H1 (cell line): ENCODE data around the gene GP5. TPM values are rescaled to one million over a fixed set of nuclear protein-coding genes. Genes with fewer than 3 reads are reported as not detected.

Experiments
- CTCF ChIA-PET: fragments of 300-600 bp; sonication (Branson Sonifier 250); formaldehyde crosslinking; loops from one replicate; lab custom pipeline; 2021; ENCODE audit not compliant: partially characterized antibody; lab: Charles Lee
- POLR2A ChIA-PET: fragments of 300-600 bp; sonication (Branson Sonifier 250); formaldehyde crosslinking; loops from one replicate; lab custom pipeline; 2021; ENCODE audit warnings: inconsistent platforms; ENCODE audit not compliant: partially characterized antibody; lab: Charles Lee
- DNase-seq, 2 experiments: peaks; one replicate each; pipeline versions ENCODE4 v3.0.0 to v3.0.0-alpha.2; 2010 to 2022; ENCODE audit warnings: low spot score in 2 of 2, low read depth in 1 of 2, mixed read lengths in 1 of 2
- FAIRE-seq: peaks from 2 replicates; lab custom pipeline; 2011; peaks lifted over from hg19 to GRCh38; lab: Jason Lieb, UNC
- H2AFZ ChIP-seq: 2 replicates; pipeline ENCODE4 v1.8.1; 2012; ENCODE audit warnings: low read length, inconsistent platforms
- H2AK5ac ChIP-seq: 2 replicates; pipeline ENCODE4 v1.6.1; 2013; ENCODE audit warnings: low read depth, low read length
- H2BK120ac ChIP-seq: replicated peaks from 2 replicates; pipeline ENCODE3; 2013; ENCODE audit warnings: low read depth, low read length, inconsistent platforms
- H2BK12ac ChIP-seq: 2 replicates; pipeline ENCODE4 v1.6.1; 2013; ENCODE audit warnings: low read depth, low read length
- H2BK15ac ChIP-seq: 2 replicates; pipeline ENCODE4 v1.6.1; 2013; ENCODE audit warnings: low read length
- H2BK20ac ChIP-seq: 2 replicates; pipeline ENCODE4 v1.6.1; 2013; ENCODE audit warnings: low read length
- H2BK5ac ChIP-seq: 2 replicates; pipeline ENCODE4 v1.6.1; 2013; ENCODE audit warnings: low read depth, low read length
- H3K14ac ChIP-seq: 2 replicates; pipeline ENCODE4 v1.6.1; 2013; ENCODE audit warnings: inconsistent platforms; ENCODE audit not compliant: insufficient read length
- H3K18ac ChIP-seq: 2 replicates; pipeline ENCODE4 v1.6.1; 2013; ENCODE audit warnings: low read length; ENCODE audit errors: extremely low read depth
- H3K23ac ChIP-seq: 2 replicates; pipeline ENCODE4 v1.6.1; 2013; ENCODE audit warnings: inconsistent platforms; ENCODE audit not compliant: insufficient read length
- H3K23me2 ChIP-seq: 2 replicates; pipeline ENCODE4 v1.6.1; 2013; ENCODE audit warnings: low read depth, low read length
- H3K27ac ChIP-seq: 2 replicates; pipeline ENCODE4 v1.6.1; 2011; ENCODE audit warnings: low read depth, low read length, inconsistent platforms
- H3K27me3 ChIP-seq, 4 experiments: replicated peaks in 1 of 4; 1 replicate in 1 of 4; 2 replicates in 3 of 4; pipeline versions ENCODE4 v1.6.1 to v1.8.1; 2011 to 2013; ENCODE audit warnings: low read length in 3 of 4, mild to moderate bottlenecking in 3 of 4, inconsistent platforms in 2 of 4, mixed read lengths in 2 of 4, moderate library complexity in 1 of 4; ENCODE audit not compliant: control insufficient read depth in 3 of 4, insufficient read depth in 3 of 4; ENCODE audit errors: extremely low read depth in 1 of 4
- H3K36me3 ChIP-seq, 4 experiments: 2 replicates each; pipeline versions ENCODE4 v1.6.1 to v1.8.1; 2011 to 2013; ENCODE audit warnings: mild to moderate bottlenecking in 4 of 4, low read length in 3 of 4, moderate library complexity in 2 of 4, control low read depth in 1 of 4, inconsistent platforms in 1 of 4; ENCODE audit not compliant: insufficient read depth in 4 of 4, control insufficient read depth in 2 of 4
- H3K4ac ChIP-seq: replicated peaks from 2 replicates; pipeline ENCODE3; 2013; ENCODE audit warnings: low read length, low read depth, mixed read lengths, inconsistent platforms; ENCODE audit not compliant: insufficient read length
- H3K4me1 ChIP-seq, 4 experiments: replicated peaks in 1 of 4; 1 replicate in 1 of 4; 2 replicates in 3 of 4; pipeline versions ENCODE4 v1.6.1 to v1.8.1; 2011 to 2013; ENCODE audit warnings: low read length in 3 of 4, inconsistent platforms in 2 of 4, mixed read lengths in 1 of 4; ENCODE audit not compliant: insufficient read depth in 4 of 4, control insufficient read depth in 3 of 4
- H3K4me2 ChIP-seq, 2 experiments: 2 replicates each; pipeline versions ENCODE4 v1.6.1 to v1.8.1; 2011 to 2013; ENCODE audit warnings: low read depth in 2 of 2, low read length in 2 of 2, control low read depth in 1 of 2, inconsistent platforms in 1 of 2, mild to moderate bottlenecking in 1 of 2; ENCODE audit not compliant: insufficient read depth in 1 of 2
- H3K4me3 ChIP-seq, 4 experiments: fragments of 200-600, 300-600 bp in 1 of 4; sonication (generic), shearing (Covaris generic), sonication (Bioruptor Twin) in 1 of 4; 2 replicates each; pipeline versions ENCODE4 v1.5.1 to v1.8.1; 2011 to 2016; ENCODE audit warnings: low read length in 4 of 4, low read depth in 3 of 4, control low read depth in 2 of 4, inconsistent platforms in 2 of 4, mild to moderate bottlenecking in 2 of 4, mixed read lengths in 1 of 4, moderate library complexity in 1 of 4; ENCODE audit not compliant: insufficient read depth in 2 of 4; ENCODE audit errors: extremely low read depth in 1 of 4
- H3K56ac ChIP-seq: replicated peaks from 2 replicates; pipeline ENCODE3; 2013; ENCODE audit warnings: low read depth, mild to moderate bottlenecking, mixed read lengths, low read length, inconsistent platforms; ENCODE audit not compliant: insufficient read length
- H3K79me1 ChIP-seq: 2 replicates; pipeline ENCODE4 v1.6.1; 2013; ENCODE audit warnings: low read depth, low read length, control low read depth
- H3K79me2 ChIP-seq, 2 experiments: 2 replicates each; pipeline versions ENCODE4 v1.6.1 to v1.8.1; 2012 to 2013; ENCODE audit warnings: low read length in 2 of 2, mild to moderate bottlenecking in 2 of 2, inconsistent platforms in 1 of 2; ENCODE audit not compliant: insufficient read depth in 2 of 2, control insufficient read depth in 1 of 2
- H3K9ac ChIP-seq, 4 experiments: replicated peaks in 1 of 4; 1 replicate in 1 of 4; 2 replicates in 3 of 4; pipeline versions ENCODE4 v1.6.1 to v1.8.1; 2011 to 2013; ENCODE audit warnings: low read depth in 3 of 4, low read length in 3 of 4, control low read depth in 2 of 4, mild to moderate bottlenecking in 2 of 4, moderate library complexity in 2 of 4, inconsistent platforms in 1 of 4; ENCODE audit errors: extremely low read depth in 1 of 4
- H3K9me3 ChIP-seq, 2 experiments: 2 replicates each; pipeline versions ENCODE4 v1.6.1 to v1.8.1; 2012 to 2013; ENCODE audit warnings: mild to moderate bottlenecking in 2 of 2, moderate library complexity in 2 of 2, control low read depth in 1 of 2, inconsistent platforms in 1 of 2, low read depth in 1 of 2, low read length in 1 of 2, mixed read lengths in 1 of 2; ENCODE audit not compliant: insufficient read depth in 2 of 2
- H4K20me1 ChIP-seq, 2 experiments: replicated peaks in 1 of 2; 2 replicates each; pipeline versions ENCODE3 to v1.8.1; 2011 to 2013; ENCODE audit warnings: inconsistent platforms in 2 of 2, low read length in 2 of 2, mild to moderate bottlenecking in 1 of 2; ENCODE audit not compliant: insufficient read depth in 2 of 2, control insufficient read depth in 1 of 2
- H4K5ac ChIP-seq: 2 replicates; pipeline ENCODE4 v1.6.1; 2013; ENCODE audit warnings: low read length, low read depth, mixed read lengths, inconsistent platforms; ENCODE audit not compliant: insufficient read length
- H4K8ac ChIP-seq: 2 replicates; pipeline ENCODE4 v1.8.0; 2013; ENCODE audit warnings: mild to moderate bottlenecking, moderate library complexity, low read length, inconsistent platforms; ENCODE audit not compliant: insufficient read depth; ENCODE audit errors: extremely low read depth
- H4K91ac ChIP-seq: replicated peaks from 2 replicates; pipeline ENCODE3; 2013; ENCODE audit warnings: low read length, mixed read lengths, inconsistent platforms; ENCODE audit not compliant: insufficient read length
- POLR2AphosphoS5 ChIP-seq: IDR thresholded peaks from 2 replicates; pipeline ENCODE4 v1.6.1; 2011; ENCODE audit warnings: low read depth, low read length
- SAP30 ChIP-seq: fragments of 300-600 bp; sonication (generic); IDR thresholded peaks from 2 replicates; pipeline ENCODE4 v1.7.1; 2012; ENCODE audit warnings: low read length, moderate library complexity, mild to moderate bottlenecking, inconsistent platforms; ENCODE audit not compliant: insufficient read depth, insufficient replicate concordance
- WGBS, 2 experiments: shearing (Covaris generic) in 1 of 2; methylation state at CpG; one replicate each; pipeline versions ENCODE4 v1.1.6 to v1.1.7; 2013 to 2015; ENCODE audit warnings: low lambda C conversion rate in 2 of 2, mixed read lengths in 2 of 2, inconsistent platforms in 1 of 2, low coverage in 1 of 2, missing lambda C conversion rate in 1 of 2; ENCODE audit not compliant: insufficient replicate concordance in 2 of 2, insufficient coverage in 1 of 2, insufficient read length in 1 of 2; ENCODE audit errors: extremely low coverage in 1 of 2, missing lambda C conversion rate in 1 of 2; 5-methylcytosine and 5-hydroxymethylcytosine counted together
- polyA plus RNA-seq, 7 experiments: library from polyadenylated mRNA; depleted of rRNA in 3 of 7; stranded (reverse) in 5 of 7; unstranded in 2 of 7; fragments of >200 nt in 5 of 7; fragments of 200-250 nt in 2 of 7; gene quantifications; 1 replicate in 5 of 7; 2 replicates in 1 of 7; 4 replicates in 1 of 7; pipeline versions ENCODE4 v1.2.1 to v1.2.3, GENCODE V29; 2011 to 2013; ENCODE audit warnings: missing spikeins in 2 of 7, mixed read lengths in 2 of 7
- total RNA-seq: library from RNA; stranded (reverse); fragmentation: NEBNext Ultra II Directional; extraction: Animal tissue kit (Norgen Biotek cat#: 25700); gene quantifications from 2 replicates; pipeline ENCODE4 v1.2.1, GENCODE V29; 2021

The GP5 gene
- total and polyA plus RNA-seq, 2 of the 8 experiments (the other 6 are each of a cell fraction or from before 2014, with no cell fraction given): 0.13 to 0.14 TPM

DNA sequence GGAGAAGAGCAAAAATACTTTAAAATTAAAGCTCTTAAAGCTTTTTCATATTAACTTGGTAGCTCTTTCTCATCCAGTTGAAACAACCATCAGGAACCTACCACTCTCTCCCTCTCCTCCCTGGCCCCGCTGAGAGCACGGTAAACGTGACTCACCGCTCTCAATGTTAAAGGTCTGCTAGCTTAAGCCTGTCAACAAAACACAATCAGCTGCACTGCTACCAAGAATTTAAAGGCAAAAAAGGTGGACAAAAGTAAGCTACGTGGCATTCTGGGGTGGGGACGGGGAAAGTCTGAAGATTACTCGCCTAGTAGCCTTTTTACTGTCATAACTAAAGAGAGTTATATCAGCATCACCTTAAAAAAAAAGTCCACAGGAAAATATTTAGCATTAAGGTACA lies 8.4 kb upstream of the GP5 start:
- no peak overlapping the region for H3K27ac ChIP-seq
- no peak for FAIRE-seq
- WGBS, 2 experiments: 93% methylated on average over 7 of the region's 7 CpGs; no CpG with 5 or more reads in 1 of the 2 experiments

More for the DNA sequence above, 8.4 kb upstream of the GP5 start:
- Histone ChIP-seq H3K14ac (no peak overlapping the region), H2BK20ac (no peak overlapping the region), H4K8ac (no peak overlapping the region), H3K27me3 (no peaks in the 10 kb centered on the region), H3K4me2 (no peak overlapping the region), H3K79me2 (no peaks in the 10 kb centered on the region), H3K9me3 (no peaks in the 10 kb centered on the region), H3K4me3 (no peak overlapping the region), H3K23ac (no peak overlapping the region), H2BK120ac (no peak overlapping the region), H3K36me3 (peaks cover 0 to 12% (median 2%) of the 10 kb centered on the region in 4 experiments; a peak in 5 of 8 replicates), H3K4ac (no peak overlapping the region), H3K4me1 (no peaks in the 10 kb centered on the region)
- DNase-seq: no peak
- POLR2A ChIA-PET: interaction anchor here (1.7 to 1.8 kb wide), 2 partner anchors 9 to 68 kb away, joined by 3 to 5 read pairs; partner anchors contain the start of gene GP5
- no peak for TF ChIP-seq POLR2AphosphoS5
- TF ChIP-seq SAP30: no peak
- TF ChIP-seq, all 59 proteins: peak for 0
- Histone ChIP-seq H2BK15ac (no peak overlapping the region), H3K18ac (no peak overlapping the region), H4K91ac (no peak overlapping the region), H3K9ac (no peak overlapping the region), H2AK5ac (no peak overlapping the region), H4K20me1 (no peaks in the 10 kb centered on the region), H3K56ac (no peak overlapping the region), H2BK12ac (no peak overlapping the region), H4K5ac (no peak overlapping the region), H2BK5ac (no peak overlapping the region), H3K23me2 (no peaks in the 10 kb centered on the region), H2AFZ (no peak overlapping the region), H3K79me1 (no peaks in the 10 kb centered on the region; the same call in 1 of the 2 replicates)
- CTCF ChIA-PET: interaction anchor here (0.7 to 9.2 kb wide), 12 partner anchors 11 to 275 kb away, joined by 3 to 176 read pairs (median 3); partner anchors contain the start of genes CPN2 and LRRC15
